ENCODE results near the gene ADGRB2. TPM values are rescaled to one million over a fixed set of nuclear protein-coding genes. Genes with fewer than 3 reads are reported as not detected.

ADGRB2 gene
- total RNA-seq, 1 donor = 7.9 TPM

GRCh38 chr1:31693231-31693630, 70.9 kb downstream of the ADGRB2 start:
- no peak for TF ChIP-seq CTCF (IDR thresholded peaks at IDR 0.05; ENCODE audit: insufficient read depth, low read length)
- no peak for DNase-seq (ENCODE audit: low read depth)

GRCh38 chr1:31691951-31692350, 72.2 kb downstream of the ADGRB2 start:
- no peak overlapping the region for H3K4me3 ChIP-seq (ENCODE audit: low read depth, low read length)
- no peak for TF ChIP-seq CTCF (IDR thresholded peaks at IDR 0.05; ENCODE audit: insufficient read depth, low read length)
- DNase-seq (ENCODE audit: low read depth) = no peak

More at GRCh38 chr1:31693231-31693630, 70.9 kb downstream of the ADGRB2 start:
- no peak overlapping the region for H3K4me3 ChIP-seq (ENCODE audit: low read depth, low read length)

GRCh38 chr1:31691446-31691845, 72.7 kb downstream of the ADGRB2 start:
- no peak for DNase-seq (ENCODE audit: low read depth)
- no peak overlapping the region for H3K4me3 ChIP-seq (ENCODE audit: low read depth, low read length)
- TF ChIP-seq CTCF (IDR thresholded peaks at IDR 0.05; ENCODE audit: insufficient read depth, low read length) = no peak

- no peak overlapping the region for H3K4me3 ChIP-seq (ENCODE audit: low read depth, low read length)
- TF ChIP-seq CTCF (IDR thresholded peaks at IDR 0.05; ENCODE audit: insufficient read depth, low read length) = no peak
- no peak for DNase-seq (ENCODE audit: low read depth)
Observed at GRCh38 chr1:31690921-31691320, 73.2 kb downstream of the ADGRB2 start.

- peak; percentile 93 for DNase-seq (ENCODE audit: low read depth)
- H3K4me3 ChIP-seq (ENCODE audit: low read depth, low read length) = no peak overlapping the region
- TF ChIP-seq CTCF (IDR thresholded peaks at IDR 0.05; ENCODE audit: insufficient read depth, low read length) = no peak
Observed at GRCh38 chr1:31689854-31690253, 74.3 kb downstream of the ADGRB2 start.

GRCh38 chr1:31689379-31689778, 74.8 kb downstream of the ADGRB2 start:
- TF ChIP-seq CTCF (IDR thresholded peaks at IDR 0.05; ENCODE audit: insufficient read depth, low read length) = no peak
- no peak overlapping the region for H3K4me3 ChIP-seq (ENCODE audit: low read depth, low read length)
- no peak for DNase-seq (ENCODE audit: low read depth)

GRCh38 chr1:31688233-31688918, 75.8 kb downstream of the ADGRB2 start:
- no peak overlapping the region for H3K4me3 ChIP-seq (ENCODE audit: low read depth, low read length)
- no peak for DNase-seq (ENCODE audit: low read depth)
- no peak for TF ChIP-seq CTCF (IDR thresholded peaks at IDR 0.05; ENCODE audit: insufficient read depth, low read length)
